NCI-H2227 (cell line): ENCODE results near the gene OGFR.

Source experiments
- DNase-seq: peaks from one replicate; lab custom pipeline; 2025; ENCODE audit not compliant: unreplicated experiment; lab: John Stamatoyannopoulos, UW

Gene OGFR

GRCh38 chr20:62804627-62805154, at the start of gene OGFR:
Gene OGFR (plus strand): TSS chr20:62804835. CDS start chr20:62804860, 25 bp downstream.
- peak; percentile 77 for DNase-seq

GRCh38 chr20:62754991-62755356, 49.7 kb upstream of the OGFR start:
- no peak for DNase-seq

- DNase-seq: no peak
Observed at GRCh38 chr20:62755817-62756724, 48.6 kb upstream of the OGFR start.

- no peak for DNase-seq
Observed at GRCh38 chr20:62758226-62758912, 46.3 kb upstream of the OGFR start.

GRCh38 chr20:62759981-62760431, 44.6 kb upstream of the OGFR start:
- no peak for DNase-seq

- DNase-seq: peak; percentile 54
Observed at GRCh38 chr20:62760471-62760855, 44.2 kb upstream of the OGFR start.

GRCh38 chr20:62760856-62761758, 43.5 kb upstream of the OGFR start:
- DNase-seq: no peak

- no peak for DNase-seq
Observed at GRCh38 chr20:62761759-62762131, 42.9 kb upstream of the OGFR start.

GRCh38 chr20:62762376-62762775, 42.3 kb upstream of the OGFR start:
- no peak for DNase-seq

- no peak for DNase-seq
Observed at GRCh38 chr20:62762801-62763368, 41.8 kb upstream of the OGFR start.

- DNase-seq: no peak
Observed at GRCh38 chr20:62763404-62763803, 41.2 kb upstream of the OGFR start.

GRCh38 chr20:62764156-62764935, 40.3 kb upstream of the OGFR start:
- no peak for DNase-seq

- DNase-seq: no peak
Observed at GRCh38 chr20:62765021-62765420, 39.6 kb upstream of the OGFR start.

GRCh38 chr20:62765432-62766070, 39.1 kb upstream of the OGFR start:
- DNase-seq: no peak

GRCh38 chr20:62766071-62766450, 38.6 kb upstream of the OGFR start:
- no peak for DNase-seq

- no peak for DNase-seq
Observed at GRCh38 chr20:62766716-62767115, 37.9 kb upstream of the OGFR start.

GRCh38 chr20:62768234-62768546, 36.4 kb upstream of the OGFR start:
- DNase-seq: no peak

- peak; percentile 59 for DNase-seq
Observed at GRCh38 chr20:62768551-62769287, 35.9 kb upstream of the OGFR start.
